RCC 7860 (cell line): ENCODE results near the gene OR6C76.
"Not testable (repeated sequence)": the region's sequence is repeated elsewhere in the genome, so short reads cannot be mapped to it uniquely, and the experiment has no call there.

Experiments used
- DNase-seq: peaks from one replicate; pipeline ENCODE4 v3.0.0-alpha.2; 2015; ENCODE audit warnings: low spot score
- FAIRE-seq: peaks from 2 replicates; lab custom pipeline; 2012; peaks lifted over from hg19 to GRCh38; lab: Jason Lieb, UNC

The OR6C76 gene

DNA sequence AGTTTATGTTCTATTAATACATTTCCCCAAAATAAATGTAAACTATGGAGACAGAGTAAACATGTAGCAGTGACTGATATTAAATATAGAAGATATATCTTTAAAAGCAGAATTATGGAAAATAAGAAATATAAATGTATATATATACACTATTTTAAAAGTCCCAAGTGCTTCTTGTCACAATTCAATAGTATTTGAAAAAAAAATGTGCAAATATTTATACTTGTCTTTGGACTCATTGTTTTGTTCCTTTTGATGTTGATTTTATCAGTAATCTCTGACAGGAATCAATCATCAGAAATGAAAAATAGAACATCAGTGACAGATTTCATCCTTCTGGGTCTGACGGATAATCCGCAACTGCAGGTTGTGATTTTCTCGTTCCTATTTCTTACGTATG, at the start of gene OR6C76:
Gene OR6C76, plus strand, starts transcription at position 301 of the 400 bp plus-strand sequence. Its CDS starts 0 bp downstream, at position 301.
- no peak for DNase-seq
- no peak for FAIRE-seq

DNA sequence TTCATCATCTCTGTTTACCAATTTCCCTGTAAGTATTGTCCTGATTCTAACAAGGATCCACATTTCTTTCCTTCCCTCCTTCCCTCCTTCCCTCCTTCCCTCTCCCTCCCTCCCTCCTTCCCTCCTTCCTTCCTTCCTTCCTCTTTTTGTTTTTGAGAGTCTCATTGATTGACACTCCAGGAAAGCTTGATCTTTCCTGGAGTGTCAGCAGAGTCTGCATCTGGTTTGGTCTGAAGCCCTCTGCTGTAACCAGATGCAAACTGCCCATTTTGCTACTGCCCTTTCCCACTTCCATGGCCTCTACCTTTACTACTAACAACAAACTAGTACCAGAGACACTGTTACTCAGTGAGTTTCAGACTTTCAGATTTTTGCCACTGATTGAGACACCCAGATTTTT, 40.2 kb upstream of the OR6C76 start:
- FAIRE-seq = no peak
- DNase-seq = no peak

GRCh38 chr12:55392032-55392795, 33.8 kb upstream of the OR6C76 start:
- no peak for DNase-seq
- FAIRE-seq = no peak

DNA sequence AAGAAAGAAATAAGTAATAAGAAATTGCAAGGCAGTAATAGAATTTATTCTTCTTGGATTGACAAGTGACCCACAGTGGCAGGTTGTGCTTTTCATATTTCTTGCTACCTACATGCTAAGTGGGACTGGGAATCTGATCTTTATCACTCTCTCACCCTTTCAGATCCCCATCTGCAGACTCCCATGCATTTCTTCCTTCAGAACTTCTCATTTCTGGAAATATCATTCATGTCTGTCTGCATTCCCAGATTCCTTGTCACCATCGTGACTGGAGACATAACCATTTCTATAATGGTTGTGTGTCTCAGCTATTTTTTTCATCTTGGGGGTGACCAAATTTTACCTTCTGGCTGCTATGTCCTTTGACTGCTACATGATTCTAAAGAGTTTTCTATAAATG, 29.7 kb upstream of the OR6C76 start:
- FAIRE-seq = no peak
- DNase-seq = no peak

DNA sequence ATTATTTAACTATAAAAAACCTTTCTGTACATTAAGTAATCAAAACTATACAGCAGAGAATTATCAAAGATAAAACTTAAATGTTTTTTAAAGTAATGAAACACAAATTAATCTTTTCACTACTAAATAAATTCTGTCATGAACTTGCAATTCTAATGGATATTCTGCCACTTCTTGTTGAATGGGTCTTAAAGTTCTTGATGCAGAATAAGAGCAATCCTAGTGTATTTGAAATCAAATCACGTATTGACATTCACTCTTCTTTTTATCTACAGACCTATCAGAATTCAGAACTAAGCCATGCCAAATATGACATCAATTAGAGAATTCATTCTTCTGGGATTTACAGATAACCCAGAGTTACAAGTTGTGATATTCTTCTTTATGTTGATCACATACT, 25.8 kb upstream of the OR6C76 start, which contains the start of gene OR6C65:
Gene OR6C65, plus strand, starts transcription at position 301 of the 400 bp plus-strand sequence. Its CDS starts 0 bp downstream, at position 301.
- FAIRE-seq (no peak), DNase-seq (no peak)

DNA sequence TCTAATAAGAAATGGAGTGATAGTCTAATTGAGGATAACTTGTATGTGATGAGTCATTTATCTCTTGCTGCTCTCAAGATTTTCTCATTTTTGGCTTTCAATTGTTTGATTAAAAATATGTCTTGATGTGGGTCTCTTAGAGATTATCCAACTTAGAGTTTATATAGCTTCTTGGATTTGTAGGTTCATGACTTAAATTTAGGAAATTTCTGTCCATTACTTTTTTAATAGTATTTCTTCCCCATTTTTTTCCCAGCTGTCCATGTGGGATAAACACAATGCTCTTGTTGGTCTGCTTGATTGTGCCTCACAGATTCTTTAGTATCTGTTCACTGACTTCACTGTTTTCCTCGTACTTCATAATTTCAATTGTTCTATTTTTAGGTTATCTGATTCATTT, 18.2 kb upstream of the OR6C76 start:
- no peak for DNase-seq
- FAIRE-seq = no peak

DNA sequence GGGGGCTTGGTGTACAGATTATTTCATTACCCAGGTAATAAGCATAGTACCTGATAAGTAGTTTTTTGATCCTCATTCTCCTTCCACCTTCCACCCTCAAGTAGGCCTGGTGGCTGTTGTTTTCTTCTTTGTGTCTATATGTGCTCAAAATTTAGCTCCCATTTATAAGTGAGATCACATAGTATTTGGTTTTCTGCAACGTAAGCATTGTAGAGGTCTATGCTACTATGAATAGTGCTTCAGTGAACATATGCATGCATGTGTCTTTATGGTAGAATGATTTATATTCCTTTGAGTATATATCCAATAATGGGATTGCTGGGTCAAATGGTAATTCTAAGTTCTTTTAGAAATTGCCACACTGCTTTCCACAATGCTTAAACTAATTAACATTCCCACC, 16.9 kb upstream of the OR6C76 start:
- not testable (repeated sequence) for FAIRE-seq, DNase-seq

DNA sequence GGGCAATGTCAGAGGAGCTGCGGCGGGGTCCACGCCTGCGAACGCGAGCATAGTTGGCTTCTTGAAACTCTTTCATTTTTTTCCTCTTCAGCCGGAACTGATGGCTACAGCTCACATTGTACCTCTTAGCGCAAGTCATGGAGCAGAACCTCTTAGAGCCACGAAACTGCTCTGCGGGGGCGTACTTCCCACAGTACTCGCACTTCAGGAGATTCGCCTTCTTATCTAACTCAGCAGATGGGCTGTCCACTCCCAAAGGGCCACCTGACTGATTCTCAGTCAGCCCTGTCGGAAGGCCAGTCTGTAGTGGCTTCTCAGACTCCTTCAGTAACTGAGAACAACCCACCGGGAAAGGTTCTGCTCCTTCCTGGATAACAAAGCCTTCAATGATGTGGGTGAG, 13.9 kb upstream of the OR6C76 start:
- FAIRE-seq, DNase-seq: not testable (repeated sequence)

DNA sequence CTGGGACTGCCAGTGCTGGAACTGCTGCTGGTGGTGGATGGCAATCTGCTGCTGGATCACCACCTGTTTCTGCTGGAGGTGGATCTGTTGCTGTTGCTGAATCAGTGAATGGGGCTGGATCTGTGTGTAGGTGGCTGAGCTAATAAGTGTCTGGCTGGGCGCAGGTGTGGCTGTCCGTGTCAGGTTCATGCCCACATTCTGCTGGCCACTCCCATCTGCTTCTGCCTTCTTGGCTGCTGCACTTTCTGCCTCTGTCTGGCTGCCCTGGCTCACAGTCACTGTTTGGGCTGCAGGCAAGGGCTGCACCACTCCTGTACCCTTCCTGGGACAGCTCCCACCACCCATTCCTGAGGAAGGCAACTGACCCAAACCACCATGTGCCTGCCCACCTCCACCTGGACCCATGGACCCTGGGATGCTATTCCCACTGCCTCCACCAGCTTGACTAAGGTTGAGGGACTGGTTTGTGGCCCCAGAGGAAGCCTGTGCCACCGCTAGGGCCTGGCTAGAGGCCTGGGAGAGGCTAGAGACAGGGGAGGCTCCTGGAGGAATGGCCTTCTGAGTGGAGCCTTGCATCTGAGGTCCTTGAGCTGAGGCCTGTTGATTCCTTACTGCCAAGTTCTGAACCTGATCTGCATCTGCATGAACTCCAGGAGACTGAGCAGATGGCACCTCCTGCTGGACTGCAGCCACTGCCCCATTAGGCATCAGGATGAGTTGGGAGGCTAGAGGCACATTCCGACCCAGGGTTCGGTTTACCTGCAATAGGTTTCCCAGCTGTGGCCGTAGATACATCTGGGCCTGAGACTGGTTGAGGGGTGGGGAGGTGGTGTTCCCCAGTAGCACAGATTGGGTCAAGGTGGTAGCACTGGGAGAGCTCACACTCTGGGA, 12.3 kb upstream of the OR6C76 start:
- not testable (repeated sequence) for DNase-seq, FAIRE-seq

DNA sequence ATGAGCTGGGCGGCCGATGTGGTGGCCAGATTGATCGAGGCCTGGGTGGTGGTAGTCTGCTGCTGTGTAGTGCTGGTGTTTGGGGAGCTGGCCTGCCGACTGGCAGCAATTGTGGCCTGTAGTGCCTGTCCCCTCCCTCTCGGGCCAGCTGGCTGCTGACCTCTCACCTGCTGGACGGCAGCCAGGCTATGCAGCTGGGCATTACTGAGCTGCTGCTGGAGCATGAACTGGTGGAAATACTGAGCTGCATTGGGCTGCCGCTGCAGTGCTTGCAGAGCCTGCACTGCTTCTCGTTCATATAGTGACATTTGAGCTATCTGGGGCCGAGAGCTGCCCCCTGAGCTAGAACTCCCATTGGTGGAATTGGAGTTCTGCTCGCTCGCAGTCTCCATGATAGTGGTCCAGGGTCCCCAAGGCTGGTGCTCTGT, 11.6 kb upstream of the OR6C76 start:
- not testable (repeated sequence) for FAIRE-seq, DNase-seq

DNA sequence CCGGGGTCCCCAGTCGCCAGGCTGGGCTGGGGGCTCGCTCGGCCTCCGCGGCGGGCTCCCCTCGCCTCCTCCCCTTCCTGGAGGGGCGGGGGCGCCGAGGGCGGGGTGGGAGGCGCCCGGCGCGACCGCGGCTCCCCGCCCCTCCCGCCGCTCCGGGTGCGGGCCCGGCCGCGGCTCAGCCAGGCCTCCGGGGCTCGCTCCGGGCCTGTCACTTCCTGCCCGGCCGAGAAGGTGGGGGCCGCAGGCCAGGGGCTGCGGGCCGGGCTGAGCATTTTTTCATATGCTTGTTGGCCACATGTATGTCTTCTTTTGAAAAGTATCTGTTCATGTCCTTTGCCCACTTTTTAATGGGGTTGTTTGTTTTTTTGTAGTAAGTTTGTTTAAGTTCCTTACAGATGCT, 11.2 kb upstream of the OR6C76 start:
- not testable (repeated sequence) for FAIRE-seq, DNase-seq

GRCh38 chr12:55416961-55417360, 9.1 kb upstream of the OR6C76 start:
- no peak for FAIRE-seq
- DNase-seq = no peak

- FAIRE-seq (no peak), DNase-seq (no peak)
Measured at GRCh38 chr12:55420307-55420962, 5.6 kb upstream of the OR6C76 start.

- FAIRE-seq (no peak), DNase-seq (no peak)
Measured at GRCh38 chr12:55428331-55429243, 2.5 kb downstream of the OR6C76 start.

DNA sequence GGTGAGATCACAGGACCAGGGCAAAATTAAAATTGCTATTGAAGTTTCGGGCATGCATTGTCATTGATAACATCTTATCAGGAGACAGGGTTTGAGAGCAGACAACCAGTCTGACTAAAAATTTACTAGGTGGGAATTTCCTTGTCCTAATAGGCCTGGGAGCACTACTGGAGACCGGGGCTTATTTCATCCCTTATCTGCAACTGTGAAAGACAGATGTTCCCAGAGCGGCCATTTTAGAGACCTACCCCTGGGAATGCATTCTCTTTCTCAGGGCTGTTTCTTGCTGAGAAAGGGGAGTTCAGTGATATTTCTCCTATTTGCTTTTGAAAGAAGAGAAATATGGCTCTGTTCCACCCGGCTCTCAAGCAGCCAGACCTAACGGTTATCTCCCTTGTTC, 15.2 kb downstream of the OR6C76 start:
- not testable (repeated sequence) for FAIRE-seq, DNase-seq

- DNase-seq (no peak), FAIRE-seq (no peak)
Measured at GRCh38 chr12:55443776-55444175, 17.7 kb downstream of the OR6C76 start, which contains the start of gene OR6C2. OR6C2 (plus strand) TSS chr12:55444076; CDS start chr12:55452214, 8,138 bp downstream.

- FAIRE-seq (no peak), DNase-seq (no peak)
Measured at GRCh38 chr12:55445357-55445756, 19.3 kb downstream of the OR6C76 start.

- no peak for FAIRE-seq
- DNase-seq = no peak
Measured at GRCh38 chr12:55446326-55446725, 20.3 kb downstream of the OR6C76 start.

DNA sequence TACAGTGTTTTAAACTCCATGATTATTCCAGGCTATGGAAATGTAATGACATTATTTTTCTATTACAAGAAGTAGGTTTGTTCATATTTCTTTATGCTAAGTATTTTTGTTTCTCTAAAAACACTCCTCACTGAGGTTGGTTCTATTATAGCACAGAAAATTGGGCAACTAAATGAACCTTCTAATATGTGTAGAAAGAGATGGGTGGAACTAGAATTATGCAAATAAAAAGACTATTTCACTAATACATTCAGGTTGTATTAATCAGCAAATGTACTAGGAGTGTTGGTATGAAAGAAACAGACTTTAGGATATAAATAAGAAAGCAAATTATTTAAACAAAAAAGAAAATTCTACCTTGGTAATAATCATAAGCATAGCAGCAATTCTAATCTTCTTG, 22.8 kb downstream of the OR6C76 start:
- FAIRE-seq (no peak), DNase-seq (no peak)

DNA sequence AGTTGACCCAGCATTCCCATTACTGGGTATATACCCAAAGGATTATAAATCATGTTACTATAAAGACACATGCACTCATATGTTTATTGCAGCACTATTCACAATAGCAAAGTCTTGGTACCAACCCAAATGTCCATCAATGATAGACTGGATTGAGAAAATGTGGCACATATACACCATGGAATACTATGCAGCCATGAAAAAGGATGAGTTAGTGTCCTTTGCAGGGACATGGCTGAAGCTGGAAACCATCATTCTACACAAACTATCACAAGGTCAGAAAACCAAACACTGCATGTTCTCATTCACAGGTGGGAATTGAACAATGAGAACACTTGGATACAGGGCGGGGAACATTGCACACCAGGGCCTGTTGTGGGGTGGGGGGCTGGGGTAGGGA, 38.9 kb downstream of the OR6C76 start:
- DNase-seq, FAIRE-seq: not testable (repeated sequence)
